Trophoblast cell (in vitro differentiated cells and primary cell): ENCODE measurements around the gene TEDC1.

Source experiments
- DNase-seq, 2 donors: peaks; one replicate each; pipeline ENCODE4 v3.0.0-alpha.2; 2016
- H2AFZ ChIP-seq: 2 replicates; pipeline ENCODE4 v1.6.1; 2013; ENCODE audit warnings: low read length, moderate library complexity, mild to moderate bottlenecking; ENCODE audit not compliant: insufficient read depth, poor library complexity
- H2AK5ac ChIP-seq: 2 replicates; pipeline ENCODE4 v1.6.1; 2013; ENCODE audit warnings: mild to moderate bottlenecking, low read length
- H2BK120ac ChIP-seq: 2 replicates; pipeline ENCODE4 v1.6.1; 2013; ENCODE audit warnings: low read length, mild to moderate bottlenecking, moderate library complexity; ENCODE audit not compliant: insufficient read depth, poor library complexity
- H2BK12ac ChIP-seq: 2 replicates; pipeline ENCODE4 v1.6.1; 2013; ENCODE audit warnings: mild to moderate bottlenecking, low read length, moderate library complexity
- H2BK5ac ChIP-seq: 2 replicates; pipeline ENCODE4 v1.6.1; 2013; ENCODE audit warnings: low read length, low read depth, moderate library complexity, mild to moderate bottlenecking; ENCODE audit not compliant: poor library complexity
- H3K14ac ChIP-seq: 2 replicates; pipeline ENCODE4 v1.6.1; 2013; ENCODE audit warnings: mild to moderate bottlenecking, low read length
- H3K18ac ChIP-seq: 2 replicates; pipeline ENCODE4 v1.6.1; 2013; ENCODE audit warnings: mild to moderate bottlenecking, low read length
- H3K23ac ChIP-seq: 2 replicates; pipeline ENCODE4 v1.6.1; 2013; ENCODE audit warnings: low read length
- H3K27ac ChIP-seq: 2 replicates; pipeline ENCODE4 v1.5.1; 2013; ENCODE audit warnings: low read depth, mild to moderate bottlenecking, inconsistent platforms, low read length, moderate library complexity
- H3K27me3 ChIP-seq: 2 replicates; pipeline ENCODE4 v1.6.1; 2013; ENCODE audit warnings: inconsistent platforms, mild to moderate bottlenecking, low read length, moderate library complexity; ENCODE audit not compliant: insufficient read depth
- H3K36me3 ChIP-seq, 2 experiments: 1 replicate in 1 of 2; 2 replicates in 1 of 2; pipeline ENCODE4 v1.6.1; 2013; ENCODE audit warnings: low read length in 2 of 2, mild to moderate bottlenecking in 2 of 2, moderate library complexity in 1 of 2; ENCODE audit not compliant: insufficient read depth in 2 of 2, control insufficient read depth in 1 of 2
- H3K4ac ChIP-seq: 2 replicates; pipeline ENCODE4 v1.6.1; 2013; ENCODE audit warnings: low read depth, mild to moderate bottlenecking, low read length, moderate library complexity
- H3K4me1 ChIP-seq, 2 experiments: 1 replicate in 1 of 2; 2 replicates in 1 of 2; pipeline ENCODE4 v1.6.1; 2013; ENCODE audit warnings: low read length in 2 of 2, mild to moderate bottlenecking in 2 of 2, moderate library complexity in 1 of 2; ENCODE audit not compliant: insufficient read depth in 2 of 2, control insufficient read depth in 1 of 2
- H3K4me2 ChIP-seq: 2 replicates; pipeline ENCODE4 v1.6.1; 2013; ENCODE audit warnings: inconsistent platforms, mild to moderate bottlenecking, low read length, moderate library complexity
- H3K4me3 ChIP-seq: 2 replicates; pipeline ENCODE4 v1.5.1; 2013; ENCODE audit warnings: mild to moderate bottlenecking, low read depth, low read length, inconsistent platforms
- H3K79me1 ChIP-seq: one replicate; pipeline ENCODE4 v1.6.1; 2013; ENCODE audit warnings: low read length
- H3K79me2 ChIP-seq: 2 replicates; pipeline ENCODE4 v1.6.1; 2013; ENCODE audit warnings: low read length, mild to moderate bottlenecking; ENCODE audit not compliant: control insufficient read depth, insufficient read depth, poor library complexity
- H3K9ac ChIP-seq: 2 replicates; pipeline ENCODE4 v1.6.1; 2013; ENCODE audit warnings: mild to moderate bottlenecking, low read length
- H3K9me3 ChIP-seq: 2 replicates; pipeline ENCODE4 v1.6.1; 2013; ENCODE audit warnings: low read depth, mild to moderate bottlenecking, control low read depth, inconsistent platforms, low read length; ENCODE audit not compliant: insufficient read depth
- H4K12ac ChIP-seq: 2 replicates; pipeline ENCODE4 v1.6.1; 2013; ENCODE audit warnings: low read depth, mild to moderate bottlenecking, low read length, moderate library complexity
- H4K8ac ChIP-seq: 2 replicates; pipeline ENCODE4 v1.6.1; 2013; ENCODE audit warnings: low read depth, mild to moderate bottlenecking, low read length, moderate library complexity
- H4K91ac ChIP-seq: one replicate; pipeline ENCODE4 v1.6.1; 2013; ENCODE audit warnings: low read depth, mild to moderate bottlenecking, low read length, moderate library complexity
- WGBS: extraction: QIAGEN DNeasy Blood & Tissue Kit; methylation state at CpG from one replicate; pipeline ENCODE4 v1.1.7; 2013; ENCODE audit warnings: missing lambda C conversion rate; ENCODE audit not compliant: insufficient read length, insufficient coverage; ENCODE audit errors: extremely low coverage; 5-methylcytosine and 5-hydroxymethylcytosine counted together

The TEDC1 gene

GRCh38 chr14:105495101-105495989 is 4.3 kb downstream of the TEDC1 start:
- Histone ChIP-seq H2AFZ (no peak overlapping the region), H3K4me1 (peaks cover 5 to 6% of the 10 kb centered on the region in 2 experiments), H2AK5ac (no peak overlapping the region), H3K4ac (no peak overlapping the region), H3K9me3 (peaks cover 32% of the 10 kb centered on the region), H3K18ac (no peak overlapping the region), H2BK12ac (no peak overlapping the region), H3K23ac (no peak overlapping the region), H3K4me2 (no peak overlapping the region), H3K27ac (no peak overlapping the region), H4K12ac (no peak overlapping the region), H3K79me1 (peaks cover 3% of the 10 kb centered on the region), H3K36me3 (peaks cover 3 to 9% of the 10 kb centered on the region in 2 experiments), H4K8ac (no peak overlapping the region), H2BK5ac (no peak overlapping the region), H3K4me3 (no peak overlapping the region), H3K27me3 (no peaks in the 10 kb centered on the region), H2BK120ac (no peak overlapping the region), H3K9ac (no peak overlapping the region), H3K79me2 (no peaks in the 10 kb centered on the region), H3K14ac (no peak overlapping the region), H4K91ac (no peak overlapping the region)
- WGBS = no CpG with 5 or more reads among the region's 18 CpGs
- no peak for DNase-seq

GRCh38 chr14:105495990-105496830 is 5.2 kb downstream of the TEDC1 start:
- H3K18ac ChIP-seq = no peak overlapping the region
- no CpG with 5 or more reads among the region's 18 CpGs for WGBS
- no peak overlapping the region for H3K4ac ChIP-seq
- H3K9me3 ChIP-seq = peaks cover 36% of the 10 kb centered on the region
- peaks cover 3 to 9% of the 10 kb centered on the region in 2 experiments for H3K36me3 ChIP-seq
- H3K4me1 ChIP-seq = peaks cover 5 to 6% of the 10 kb centered on the region in 2 experiments
- no peak overlapping the region for H3K9ac ChIP-seq
- H3K14ac ChIP-seq = no peak overlapping the region
- no peak overlapping the region for H4K12ac ChIP-seq
- H2BK5ac ChIP-seq = no peak overlapping the region
- no peak overlapping the region for H2BK12ac ChIP-seq
- H3K79me2 ChIP-seq = no peaks in the 10 kb centered on the region
- no peak overlapping the region for H2BK120ac ChIP-seq
- H3K27me3 ChIP-seq = no peaks in the 10 kb centered on the region
- H3K4me2 ChIP-seq = no peak overlapping the region
- peak in 1 of 2 donors; percentile 20 for DNase-seq
- no peak overlapping the region for H2AK5ac ChIP-seq
- H3K79me1 ChIP-seq = peaks cover 2% of the 10 kb centered on the region
- H4K91ac ChIP-seq = no peak overlapping the region
- H4K8ac ChIP-seq = no peak overlapping the region
- H3K23ac ChIP-seq = no peak overlapping the region
- H3K4me3 ChIP-seq = no peak overlapping the region
- H3K27ac ChIP-seq = no peak overlapping the region
- H2AFZ ChIP-seq = no peak overlapping the region

- Histone ChIP-seq H2AK5ac (no peak overlapping the region), H3K27me3 (no peaks in the 10 kb centered on the region), H3K14ac (no peak overlapping the region), H3K4ac (no peak overlapping the region), H3K36me3 (peaks cover 3 to 9% of the 10 kb centered on the region in 2 experiments), H3K79me1 (no peaks in the 10 kb centered on the region), H3K9ac (no peak overlapping the region), H3K4me2 (no peak overlapping the region), H2BK120ac (no peak overlapping the region), H2AFZ (no peak overlapping the region), H3K18ac (no peak overlapping the region), H4K12ac (no peak overlapping the region), H2BK12ac (no peak overlapping the region), H4K8ac (no peak overlapping the region), H2BK5ac (no peak overlapping the region), H3K79me2 (no peaks in the 10 kb centered on the region), H3K23ac (no peak overlapping the region), H3K27ac (no peak overlapping the region), H3K4me3 (no peak overlapping the region), H4K91ac (no peak overlapping the region), H3K9me3 (peaks cover 36% of the 10 kb centered on the region), H3K4me1 (peaks cover under 1 to 2% of the 10 kb centered on the region in 2 experiments)
- no CpG with 5 or more reads among the region's 32 CpGs for WGBS
- peak in 1 of 2 donors; percentile 58 for DNase-seq
Measured at GRCh38 chr14:105496831-105497591, 6.0 kb downstream of the TEDC1 start.
